GM10248 (cell line): ENCODE results near the gene C6orf132.
A peak's percentile ranks its signal among the peaks of the same experiment; 100 is the strongest.

Experiments
- CTCF ChIA-PET: fragments of 300-600 bp; sonication (Branson Sonifier 250); formaldehyde crosslinking; extraction: SDS; loops from one replicate; lab custom pipeline; 2021; ENCODE audit warnings: antibody characterized with exemption; lab: Yijun Ruan, JAX
- POLR2A ChIA-PET: fragments of 350-650 bp; sonication (Branson Sonifier 250); formaldehyde crosslinking; extraction: SDS; loops from one replicate; lab custom pipeline; 2020; ENCODE audit warnings: antibody characterized with exemption; lab: Yijun Ruan, JAX
- DNase-seq: peaks from one replicate; pipeline ENCODE4 v3.0.0; 2012; ENCODE audit errors: extremely low spot score
- TF ChIP-seq, protein P1 (sequence below): IDR thresholded peaks from 2 replicates; pipeline ENCODE4 v1.5.1; 2012; ENCODE audit warnings: mild to moderate bottlenecking, low read depth; ENCODE audit errors: extremely low read depth, missing control alignments, control extremely low read depth

Gene C6orf132

DNA sequence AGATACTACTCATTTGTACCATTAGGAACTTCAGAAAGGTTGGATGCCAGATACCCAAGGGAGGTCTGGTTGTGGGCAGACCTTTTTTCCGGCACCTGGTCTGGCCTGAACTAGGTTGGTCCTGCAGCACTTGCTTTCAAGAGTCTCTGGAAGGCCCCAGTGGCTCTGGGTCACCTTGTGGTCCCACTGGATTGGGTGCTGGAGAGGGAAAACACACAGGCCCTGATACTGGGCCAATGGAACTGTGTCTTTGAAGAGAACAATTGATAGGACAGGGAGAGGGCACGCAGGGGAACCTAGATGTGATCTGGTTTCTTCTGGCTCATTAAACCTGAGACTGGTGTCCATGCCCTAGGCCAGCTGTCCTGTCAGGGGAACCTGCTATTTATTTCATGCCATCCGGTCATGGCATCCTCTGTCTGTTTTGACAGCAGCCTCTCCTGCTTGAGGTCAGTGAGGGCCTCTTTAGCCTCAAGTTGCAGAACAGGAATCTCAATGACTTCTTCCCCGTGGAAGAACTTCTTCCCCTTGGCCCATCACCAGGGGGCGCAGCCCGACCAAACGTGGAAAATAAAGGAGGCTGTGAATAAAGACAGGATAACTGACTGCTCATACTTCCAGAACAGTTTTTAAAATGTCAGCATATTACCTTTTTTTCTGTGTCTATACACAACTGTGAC, 67.1 kb downstream of the C6orf132 start:
- ChIA-PET POLR2A (no interaction called here), CTCF (interaction anchor here (0.9 to 3.4 kb wide), 5 partner anchors 29 to 193 kb away, joined by 3 to 12 read pairs (median 3); no protein-coding TSS in a partner anchor)
- peak; percentile 59 for DNase-seq
- TF ChIP-seq, protein P1, sequence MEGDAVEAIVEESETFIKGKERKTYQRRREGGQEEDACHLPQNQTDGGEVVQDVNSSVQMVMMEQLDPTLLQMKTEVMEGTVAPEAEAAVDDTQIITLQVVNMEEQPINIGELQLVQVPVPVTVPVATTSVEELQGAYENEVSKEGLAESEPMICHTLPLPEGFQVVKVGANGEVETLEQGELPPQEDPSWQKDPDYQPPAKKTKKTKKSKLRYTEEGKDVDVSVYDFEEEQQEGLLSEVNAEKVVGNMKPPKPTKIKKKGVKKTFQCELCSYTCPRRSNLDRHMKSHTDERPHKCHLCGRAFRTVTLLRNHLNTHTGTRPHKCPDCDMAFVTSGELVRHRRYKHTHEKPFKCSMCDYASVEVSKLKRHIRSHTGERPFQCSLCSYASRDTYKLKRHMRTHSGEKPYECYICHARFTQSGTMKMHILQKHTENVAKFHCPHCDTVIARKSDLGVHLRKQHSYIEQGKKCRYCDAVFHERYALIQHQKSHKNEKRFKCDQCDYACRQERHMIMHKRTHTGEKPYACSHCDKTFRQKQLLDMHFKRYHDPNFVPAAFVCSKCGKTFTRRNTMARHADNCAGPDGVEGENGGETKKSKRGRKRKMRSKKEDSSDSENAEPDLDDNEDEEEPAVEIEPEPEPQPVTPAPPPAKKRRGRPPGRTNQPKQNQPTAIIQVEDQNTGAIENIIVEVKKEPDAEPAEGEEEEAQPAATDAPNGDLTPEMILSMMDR: peak; percentile 82

- ChIA-PET CTCF (interaction anchor here (0.9 to 1.6 kb wide), 8 partner anchors 12 to 474 kb away, joined by 3 to 5 read pairs (median 3); partner anchors contain the start of genes GUCA1B and TAF8), POLR2A (no interaction called here)
- TF ChIP-seq, protein P1: no peak
- no peak for DNase-seq
Observed at GRCh38 chr6:42073287-42073686, 69.1 kb downstream of the C6orf132 start.

DNA sequence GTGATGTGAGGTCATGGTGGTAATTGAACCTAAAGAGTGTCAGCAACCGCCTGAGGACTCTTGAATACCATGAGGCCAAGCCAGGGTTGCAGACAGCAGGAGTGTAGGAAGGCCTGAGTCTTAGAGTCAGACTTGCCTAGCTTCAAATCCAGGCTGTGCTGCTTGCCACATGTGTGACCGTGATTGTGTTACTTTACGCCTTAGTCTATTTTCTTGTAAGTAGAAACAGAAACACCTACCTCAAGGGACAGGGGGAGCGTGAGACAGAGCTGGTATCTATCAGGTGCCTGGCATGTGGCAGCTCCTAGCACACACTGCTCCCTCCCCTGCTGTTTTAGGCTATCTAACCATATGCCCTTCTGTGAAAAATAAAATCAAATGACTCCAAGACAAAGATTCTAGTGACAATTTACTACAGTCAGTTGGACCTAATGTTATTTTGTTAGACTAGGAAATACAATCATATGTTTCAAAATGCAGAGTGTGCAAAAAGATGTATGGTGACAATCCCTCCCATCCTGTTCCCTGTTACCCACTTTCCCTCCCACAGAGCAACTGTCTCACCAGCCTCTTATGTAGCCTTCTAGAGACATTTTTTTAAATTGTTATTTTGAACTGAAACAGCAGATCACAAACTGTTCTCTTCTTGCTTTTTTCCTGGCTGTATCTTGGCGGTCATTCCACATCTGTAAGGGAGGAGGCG, 70.4 kb downstream of the C6orf132 start:
- DNase-seq: no peak
- TF ChIP-seq, protein P1: no peak
- CTCF ChIA-PET: interaction anchor here (0.8 to 1.5 kb wide), 2 partner anchors 23 to 123 kb away, joined by 3 to 5 read pairs; partner anchors contain the start of gene GUCA1B
- POLR2A ChIA-PET: no interaction called here

- TF ChIP-seq, protein P1: no peak
- DNase-seq: no peak
- ChIA-PET POLR2A (no interaction called here), CTCF (no interaction called here)
Observed at GRCh38 chr6:42068872-42069522, 73.4 kb downstream of the C6orf132 start.

DNA sequence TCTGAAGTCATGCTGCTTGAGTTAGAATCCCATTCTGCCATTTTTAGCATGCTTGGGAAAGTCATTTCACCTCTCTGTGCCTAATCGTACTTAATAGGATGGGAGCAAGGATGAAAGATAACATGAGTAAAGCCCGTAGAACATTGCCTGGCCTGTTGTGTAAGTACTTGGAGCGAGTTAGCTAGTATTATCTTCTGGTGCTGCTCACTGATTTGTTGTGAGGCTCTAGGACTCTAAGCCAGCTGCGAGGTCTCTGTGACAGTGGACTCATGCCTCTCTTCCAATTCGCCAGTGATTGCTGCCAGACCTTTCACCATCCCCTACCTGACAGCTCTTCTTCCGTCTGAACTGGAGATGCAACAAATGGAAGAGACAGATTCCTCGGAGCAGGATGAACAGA, 74.2 kb downstream of the C6orf132 start:
- CTCF ChIA-PET: interaction anchor here (0.6 to 2.7 kb wide), 4 partner anchors 10 to 267 kb away, joined by 3 to 12 read pairs (median 5); no protein-coding TSS in a partner anchor
- POLR2A ChIA-PET: no interaction called here
- DNase-seq: no peak
- TF ChIP-seq, protein P1: no peak

DNA sequence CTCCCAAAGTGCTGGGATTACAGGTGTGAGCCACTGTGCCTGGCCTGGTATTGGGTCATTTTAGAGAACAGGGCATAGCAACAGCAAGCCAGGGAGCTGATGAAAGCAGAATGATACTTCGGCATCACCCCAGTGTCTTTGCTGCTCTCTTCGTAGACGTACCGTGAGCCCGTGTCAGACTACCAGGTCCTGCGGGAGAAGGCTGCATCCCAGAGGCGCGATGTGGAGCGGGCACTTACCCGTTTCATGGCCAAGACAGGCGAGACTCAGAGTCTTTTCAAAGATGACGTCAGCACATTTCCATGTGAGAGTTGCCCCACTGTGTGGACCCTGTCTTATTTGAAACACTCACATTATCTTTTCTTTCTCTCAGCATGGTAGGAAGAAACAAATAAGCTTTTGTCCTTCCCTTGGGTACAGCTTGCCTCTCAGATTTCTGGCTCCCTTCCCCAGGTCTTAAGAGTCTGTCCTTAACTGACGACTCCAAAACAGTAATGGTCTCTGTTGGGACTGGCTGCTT, 76.2 kb downstream of the C6orf132 start:
- ChIA-PET CTCF (interaction anchor here (1.3 to 2.7 kb wide), 3 partner anchors 22 to 481 kb away, joined by 3 to 12 read pairs (median 7); no protein-coding TSS in a partner anchor), POLR2A (no interaction called here)
- TF ChIP-seq, protein P1: no peak
- DNase-seq: no peak
